B cell (primary cell): Measurements from ENCODE around the gene USP33. TPM values are rescaled to one million over a fixed set of nuclear protein-coding genes. Genes with fewer than 3 reads are reported as not detected.
"Not testable (repeated sequence)": the region's sequence is repeated elsewhere in the genome, so short reads cannot be mapped to it uniquely, and the experiment has no call there.

Experiments
- ATAC-seq: fragments of 200-7000 bp; cut with Tn5 transposase; one replicate; pipeline ENCODE4 v1.10.0; 2021; ENCODE audit warnings: low read depth, mild to moderate bottlenecking, moderate number of reproducible peaks, moderate library complexity
- CTCF ChIA-PET: fragments of 350-600 bp; sonication (Branson Sonifier 250); formaldehyde crosslinking; loops from one replicate; lab custom pipeline; 2021; ENCODE audit warnings: antibody characterized with exemption, inconsistent platforms; lab: Charles Lee
- POLR2A ChIA-PET: fragments of 350-600 bp; sonication (Branson Sonifier 250); formaldehyde crosslinking; loops from one replicate; lab custom pipeline; 2021; ENCODE audit warnings: antibody characterized with exemption; lab: Charles Lee
- DNase-seq: peaks from one replicate; pipeline ENCODE4 v3.0.0; 2013
- H2AFZ ChIP-seq: 2 replicates; pipeline ENCODE4 v1.6.1; 2012; ENCODE audit warnings: mild to moderate bottlenecking, low read depth, low read length; ENCODE audit not compliant: insufficient read depth, poor library complexity, severe bottlenecking
- H3K27ac ChIP-seq, 2 donors: 1 replicate in 1 of 2; 2 replicates in 1 of 2; pipeline ENCODE4 v1.5.1; 2012 to 2013; ENCODE audit warnings: low read length in 2 of 2, mild to moderate bottlenecking in 2 of 2, moderate library complexity in 1 of 2
- H3K27me3 ChIP-seq, 4 experiments: fragments of 200-600 bp in 1 of 4; sonication (generic) in 1 of 4; replicated peaks in 1 of 4; 1 replicate in 2 of 4; 2 replicates in 2 of 4; pipeline versions ENCODE4 v1.6.1 to v1.7.0; 2013 to 2016; ENCODE audit warnings: low read length in 3 of 4, mild to moderate bottlenecking in 2 of 4, mixed read lengths in 1 of 4, moderate library complexity in 1 of 4; ENCODE audit not compliant: insufficient read depth in 4 of 4, control insufficient read depth in 3 of 4; ENCODE audit errors: control extremely low read depth in 1 of 4
- H3K36me3 ChIP-seq, 2 experiments: replicated peaks in 1 of 2; 1 replicate in 1 of 2; 2 replicates in 1 of 2; pipeline versions ENCODE4 v1.6.1 to v1.7.1; 2013; ENCODE audit warnings: low read length in 1 of 2; ENCODE audit not compliant: insufficient read depth in 2 of 2, control insufficient read depth in 1 of 2; ENCODE audit errors: control extremely low read depth in 1 of 2, extremely low read depth in 1 of 2
- H3K4me1 ChIP-seq, 2 donors: fragments of 200-600 bp in 1 of 2; sonication (generic) in 1 of 2; 1 replicate in 1 of 2; 2 replicates in 1 of 2; pipeline versions ENCODE4 v1.5.1 to v1.6.1; 2013 to 2017; ENCODE audit warnings: low read length in 2 of 2; ENCODE audit not compliant: control insufficient read depth in 2 of 2, insufficient read depth in 2 of 2
- H3K4me2 ChIP-seq: replicated peaks from 2 replicates; pipeline ENCODE3; 2012; ENCODE audit warnings: mild to moderate bottlenecking, low read depth, low read length; ENCODE audit not compliant: poor library complexity, severe bottlenecking
- H3K4me3 ChIP-seq, 5 experiments: fragments of 200-600 bp in 1 of 5; sonication (generic) in 1 of 5; 1 replicate in 3 of 5; 2 replicates in 2 of 5; pipeline versions ENCODE4 v1.5.1 to v1.7.0; 2011 to 2016; ENCODE audit warnings: low read length in 4 of 5, mild to moderate bottlenecking in 4 of 5, low read depth in 2 of 5, control low read depth in 1 of 5, moderate library complexity in 1 of 5; ENCODE audit not compliant: insufficient read depth in 1 of 5; ENCODE audit errors: control extremely low read depth in 1 of 5, extremely low read depth in 1 of 5
- H3K79me2 ChIP-seq: fragments of 200-600 bp; sonication (generic); one replicate; pipeline ENCODE4 v1.6.0; 2016; ENCODE audit warnings: low read length; ENCODE audit not compliant: control insufficient read depth, insufficient read depth
- H3K9ac ChIP-seq: fragments of 200-600 bp; sonication (generic); 2 replicates; pipeline ENCODE4 v1.6.1; 2017; ENCODE audit warnings: mild to moderate bottlenecking, low read length, moderate library complexity
- H3K9me3 ChIP-seq, 3 donors: one replicate each; pipeline versions ENCODE4 v1.6.1 to v1.7.1; 2013; ENCODE audit warnings: low read length in 2 of 3; ENCODE audit not compliant: control insufficient read depth in 2 of 3, insufficient read depth in 1 of 3; ENCODE audit errors: control extremely low read depth in 1 of 3
- H4K20me1 ChIP-seq: 2 replicates; pipeline ENCODE4 v1.6.0; 2012; ENCODE audit warnings: mild to moderate bottlenecking, low read length; ENCODE audit not compliant: insufficient read depth, control insufficient read depth, poor library complexity, severe bottlenecking
- H3K27ac Mint-ChIP-seq: one replicate; pipeline ENCODE4 v1.8.0; 2021; ENCODE audit warnings: mixed read lengths
- H3K27me3 Mint-ChIP-seq: one replicate; pipeline ENCODE4 v1.8.0; 2021; ENCODE audit warnings: mixed read lengths
- H3K4me1 Mint-ChIP-seq: one replicate; pipeline ENCODE4 v1.8.0; 2021; ENCODE audit warnings: mixed read lengths
- H3K4me3 Mint-ChIP-seq: one replicate; pipeline ENCODE4 v1.8.0; 2021; ENCODE audit warnings: mixed read lengths
- H3K9me3 Mint-ChIP-seq: one replicate; pipeline ENCODE4 v1.8.0; 2022; ENCODE audit warnings: mixed read lengths; ENCODE audit not compliant: insufficient read depth
- EZH2 ChIP-seq: IDR thresholded peaks from 2 replicates; pipeline ENCODE4 v1.6.1; 2012; ENCODE audit warnings: borderline replicate concordance, low read depth, mild to moderate bottlenecking, moderate library complexity, low read length; ENCODE audit not compliant: insufficient read depth, poor library complexity, severe bottlenecking
- WGBS: methylation state at CpG from one replicate; pipeline ENCODE4 v1.1.5; 2013; ENCODE audit warnings: missing lambda C conversion rate; ENCODE audit not compliant: insufficient coverage; 5-methylcytosine and 5-hydroxymethylcytosine counted together
- intact Hi-C: fragments of 100-400 bp; cut with micrococcal nuclease; formaldehyde crosslinking; loops from one replicate; pipeline ENCODE4 v1.10.0; 2022
- polyA plus RNA-seq: library from polyadenylated mRNA; depleted of rRNA; stranded (reverse); fragments of >200 nt; gene quantifications from 2 replicates; pipeline ENCODE4 v1.2.3, GENCODE V29; 2012
- total RNA-seq, 2 donors: library from RNA; stranded (reverse); fragments of 120-200 nt in 1 of 2; gene quantifications; 1 replicate in 1 of 2; 2 replicates in 1 of 2; pipeline versions ENCODE4 v1.2.3 to v1.2.4, GENCODE V29; 2013 to 2022
- TF ChIP-seq, protein P1 (sequence below): fragments of 200-600 bp; IDR thresholded peaks from one replicate; pipeline ENCODE4 v1.8.0; 2022; ENCODE audit warnings: antibody characterized with exemption, mild to moderate bottlenecking

Gene USP33
- total and polyA plus RNA-seq, 2 donors (not counting 1 experiment from before 2014, with no cell fraction given): 24.8 to 83.4 TPM

DNA sequence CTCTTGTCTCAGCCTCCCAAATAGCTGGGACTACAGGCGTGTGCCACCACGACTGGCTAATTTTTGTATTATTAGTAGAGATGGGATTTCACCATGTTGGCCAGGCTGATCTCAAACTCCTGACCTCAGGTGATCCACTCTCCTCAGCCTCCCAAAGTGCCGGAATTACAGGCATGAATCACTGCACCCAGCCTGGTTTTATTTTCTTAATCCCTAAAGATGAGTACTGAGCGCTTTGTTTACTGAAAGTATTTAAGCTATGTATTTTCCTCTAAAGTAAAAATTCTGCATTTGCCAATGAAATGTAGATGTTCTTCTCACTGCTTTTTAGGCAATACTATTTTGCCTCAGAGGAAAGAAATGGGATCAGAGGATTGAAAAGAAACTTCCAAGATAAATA, 10.2 kb downstream of the USP33 start:
- peaks cover 81% of the 10 kb centered on the region for H3K79me2 ChIP-seq
- H2AFZ ChIP-seq, H3K4me3 ChIP-seq, H3K9me3 ChIP-seq, H3K9me3 Mint-ChIP-seq, H3K27me3 ChIP-seq, H3K27ac ChIP-seq, H3K9ac ChIP-seq, H3K27ac Mint-ChIP-seq, ATAC-seq, H3K4me1 ChIP-seq, H3K27me3 Mint-ChIP-seq, DNase-seq, POLR2A ChIA-PET, H3K36me3 ChIP-seq, CTCF ChIA-PET, H3K4me3 Mint-ChIP-seq, intact Hi-C loops, H3K4me2 ChIP-seq: not testable (repeated sequence)
- no CpG with 5 or more reads among the region's 4 CpGs for WGBS
- H3K4me1 Mint-ChIP-seq: peaks cover 38% of the 10 kb centered on the region
- peaks cover 64% of the 10 kb centered on the region for H4K20me1 ChIP-seq

DNA sequence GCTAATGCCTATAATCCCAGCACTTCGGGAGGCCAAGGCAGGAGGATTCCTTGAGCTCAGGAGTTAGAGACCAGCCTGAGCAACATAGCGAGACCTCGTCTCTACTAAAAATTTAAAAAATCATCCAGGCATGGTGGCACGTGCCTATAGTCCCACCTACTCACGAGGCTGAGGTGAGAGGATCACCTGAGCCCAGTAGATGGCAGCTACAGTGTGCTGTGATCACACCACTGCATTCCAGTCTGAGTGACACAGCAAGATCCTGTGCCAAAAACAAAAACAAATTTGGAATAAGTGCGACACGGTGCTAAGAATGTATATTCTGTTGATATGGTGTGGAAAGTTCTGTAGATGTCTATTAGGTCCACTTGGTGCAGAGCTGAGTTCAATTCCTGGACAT, 15.1 kb downstream of the USP33 start:
- no peak for TF ChIP-seq EZH2
- TF ChIP-seq, protein P1, sequence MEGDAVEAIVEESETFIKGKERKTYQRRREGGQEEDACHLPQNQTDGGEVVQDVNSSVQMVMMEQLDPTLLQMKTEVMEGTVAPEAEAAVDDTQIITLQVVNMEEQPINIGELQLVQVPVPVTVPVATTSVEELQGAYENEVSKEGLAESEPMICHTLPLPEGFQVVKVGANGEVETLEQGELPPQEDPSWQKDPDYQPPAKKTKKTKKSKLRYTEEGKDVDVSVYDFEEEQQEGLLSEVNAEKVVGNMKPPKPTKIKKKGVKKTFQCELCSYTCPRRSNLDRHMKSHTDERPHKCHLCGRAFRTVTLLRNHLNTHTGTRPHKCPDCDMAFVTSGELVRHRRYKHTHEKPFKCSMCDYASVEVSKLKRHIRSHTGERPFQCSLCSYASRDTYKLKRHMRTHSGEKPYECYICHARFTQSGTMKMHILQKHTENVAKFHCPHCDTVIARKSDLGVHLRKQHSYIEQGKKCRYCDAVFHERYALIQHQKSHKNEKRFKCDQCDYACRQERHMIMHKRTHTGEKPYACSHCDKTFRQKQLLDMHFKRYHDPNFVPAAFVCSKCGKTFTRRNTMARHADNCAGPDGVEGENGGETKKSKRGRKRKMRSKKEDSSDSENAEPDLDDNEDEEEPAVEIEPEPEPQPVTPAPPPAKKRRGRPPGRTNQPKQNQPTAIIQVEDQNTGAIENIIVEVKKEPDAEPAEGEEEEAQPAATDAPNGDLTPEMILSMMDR: no peak
- Histone ChIP-seq H3K79me2 (peaks cover 44% of the 10 kb centered on the region), H4K20me1 (peaks cover 52% of the 10 kb centered on the region), H3K27ac (no peak overlapping the region), H3K4me3 (no peak overlapping the region), H3K9ac (no peak overlapping the region), H3K4me2 (no peak overlapping the region), H3K9me3 (no peaks in the 10 kb centered on the region), H2AFZ (no peak overlapping the region), H3K4me1 (no peaks in the 10 kb centered on the region), H3K27me3 (no peaks in the 10 kb centered on the region), H3K36me3 (peaks cover under 1 to 2% of the 10 kb centered on the region in 2 experiments)
- no peak overlapping the region for H3K4me3 Mint-ChIP-seq
- ATAC-seq (no peak), DNase-seq (no peak)
- ChIA-PET POLR2A (no interaction called here), CTCF (no interaction called here)
- H3K9me3 Mint-ChIP-seq: no peaks in the 10 kb centered on the region
- no peaks in the 10 kb centered on the region for H3K27me3 Mint-ChIP-seq
- intact Hi-C loops: no loop called here
- 94% methylated on average over 7 of the region's 7 CpGs for WGBS
- H3K4me1 Mint-ChIP-seq: peaks cover 25% of the 10 kb centered on the region
- no peak overlapping the region for H3K27ac Mint-ChIP-seq
